A673 (cell line): ENCODE data around the gene CFL2. TPM values are rescaled to one million over a fixed set of nuclear protein-coding genes. Genes with fewer than 3 reads are reported as not detected.

Experiments used
- BruUV-seq: library from RNA; stranded (reverse); fragments of 400-500 nt; replicated peaks from 2 replicates; lab custom pipeline; 2021; lab: Mats Ljungman, UMichigan
- CTCF ChIA-PET: fragments of 300-600 bp; sonication (Branson Sonifier 250); formaldehyde crosslinking; loops from one replicate; lab custom pipeline; 2022; ENCODE audit warnings: antibody characterized with exemption; lab: Charles Lee
- POLR2A ChIA-PET: fragments of 300-600 bp; sonication (Branson Sonifier 250); formaldehyde crosslinking; loops from one replicate; lab custom pipeline; 2022; ENCODE audit warnings: antibody characterized with exemption; ENCODE audit not compliant: low non-redundant PET; lab: Charles Lee
- DNase-seq: peaks from one replicate; pipeline ENCODE4 v3.0.0-alpha.2; 2015; ENCODE audit warnings: low spot score
- H3K27ac ChIP-seq: fragments of 200-600 bp; sonication (generic); 2 replicates; pipeline ENCODE4 v1.5.1; 2016; ENCODE audit warnings: mixed run types, low read depth, mild to moderate bottlenecking, mixed read lengths, antibody characterized with exemption, low read length; ENCODE audit not compliant: poor library complexity, severe bottlenecking
- H3K27me3 ChIP-seq: fragments of 200-600 bp; sonication (generic); replicated peaks from 2 replicates; pipeline ENCODE4 v1.6.1; 2017; ENCODE audit warnings: mixed run types, low read depth, mild to moderate bottlenecking, mixed read lengths, antibody characterized with exemption, low read length; ENCODE audit not compliant: insufficient read depth, poor library complexity
- H3K36me3 ChIP-seq: fragments of 200-600 bp; sonication (generic); 2 replicates; pipeline ENCODE4 v1.6.1; 2016; ENCODE audit warnings: mixed run types, mild to moderate bottlenecking, mixed read lengths, antibody characterized with exemption, low read length; ENCODE audit not compliant: insufficient read depth, poor library complexity, severe bottlenecking
- H3K4me1 ChIP-seq: fragments of 200-600 bp; sonication (generic); 2 replicates; pipeline ENCODE4 v1.6.1; 2017; ENCODE audit warnings: mixed run types, mild to moderate bottlenecking, mixed read lengths, antibody characterized with exemption, low read length; ENCODE audit not compliant: insufficient read depth, poor library complexity, severe bottlenecking
- H3K4me3 ChIP-seq: fragments of 200-600 bp; sonication (generic); 2 replicates; pipeline ENCODE4 v1.5.1; 2016; ENCODE audit warnings: low read depth, mixed run types, mild to moderate bottlenecking, mixed read lengths, low read length; ENCODE audit not compliant: poor library complexity, severe bottlenecking
- H3K9me3 ChIP-seq: fragments of 200-600 bp; sonication (generic); 2 replicates; pipeline ENCODE4 v1.6.1; 2016; ENCODE audit warnings: mixed run types, low read depth, mild to moderate bottlenecking, mixed read lengths, antibody characterized with exemption, low read length; ENCODE audit not compliant: poor library complexity, severe bottlenecking
- CTCF ChIP-seq: fragments of 300-800, 200-600 bp; sonication (generic); conservative IDR thresholded peaks from 2 replicates; pipeline ENCODE4 v1.5.1; 2017; ENCODE audit warnings: low read depth, mild to moderate bottlenecking, antibody characterized with exemption, low read length, moderate library complexity, mixed read lengths
- EZH2 ChIP-seq: fragments of 200-600 bp; sonication (generic); IDR thresholded peaks from 2 replicates; pipeline ENCODE4 v1.6.1; 2017; ENCODE audit warnings: borderline replicate concordance, low read depth, mild to moderate bottlenecking, mixed read lengths, antibody characterized with exemption, low read length; ENCODE audit not compliant: poor library complexity, severe bottlenecking
- intact Hi-C: fragments of 100-400 bp; cut with micrococcal nuclease; formaldehyde crosslinking; loops from one replicate; pipeline ENCODE4 v1.10.0; 2022; ENCODE audit not compliant: unreplicated experiment
- total RNA-seq: library from RNA; stranded (reverse); gene quantifications from 2 replicates; pipeline ENCODE4 v1.2.3, GENCODE V29; 2021

The CFL2 gene
- total RNA-seq, 1 experiment from 2014 or later, result 89.4 TPM

- no peak overlapping the region for H3K4me3 ChIP-seq
- H3K27me3 ChIP-seq, result no peaks in the 10 kb centered on the region
- ChIA-PET CTCF (no interaction called here), POLR2A (interaction anchor here (0.5 kb wide), 1 partner anchor 731 kb away, joined by 4 read pairs; no protein-coding TSS in a partner anchor)
- H3K4me1 ChIP-seq, result peaks cover 4% of the 10 kb centered on the region
- H3K9me3 ChIP-seq, result no peaks in the 10 kb centered on the region
- intact Hi-C loops, result no loop called here
- DNase-seq, result no peak
- TF ChIP-seq EZH2 (no peak), CTCF (no peak)
- H3K36me3 ChIP-seq, result no peaks in the 10 kb centered on the region
- H3K27ac ChIP-seq, result no peak overlapping the region
- BruUV-seq, result no TSS peak
Measured at GRCh38 chr14:34660796-34661195, 53.6 kb downstream of the CFL2 start.

Other genes starting within 250 kb of the CFL2 start
- gene EAPP, start 174.9 kb downstream of the CFL2 start, total RNA-seq, result 33.1 and 34.6 TPM in 2 replicates
- 64.2 and 67.5 TPM in 2 replicates for gene SNX6, start 84.4 kb downstream of the CFL2 start, total RNA-seq
- 70.3 and 71.5 TPM in 2 replicates for gene BAZ1A, start 160.8 kb upstream of the CFL2 start, total RNA-seq